GM19438 (cell line): ENCODE measurements around the gene PROX1.
"Not testable (repeated sequence)": the region's sequence is repeated elsewhere in the genome, so short reads cannot be mapped to it uniquely, and the experiment has no call there.

Experiments
- ATAC-seq: cut with Tn5 transposase; IDR thresholded peaks from one replicate; pipeline ENCODE4 v1.9.1; 2021; ENCODE audit warnings: low read depth; ENCODE audit not compliant: unreplicated experiment

The PROX1 gene

DNA sequence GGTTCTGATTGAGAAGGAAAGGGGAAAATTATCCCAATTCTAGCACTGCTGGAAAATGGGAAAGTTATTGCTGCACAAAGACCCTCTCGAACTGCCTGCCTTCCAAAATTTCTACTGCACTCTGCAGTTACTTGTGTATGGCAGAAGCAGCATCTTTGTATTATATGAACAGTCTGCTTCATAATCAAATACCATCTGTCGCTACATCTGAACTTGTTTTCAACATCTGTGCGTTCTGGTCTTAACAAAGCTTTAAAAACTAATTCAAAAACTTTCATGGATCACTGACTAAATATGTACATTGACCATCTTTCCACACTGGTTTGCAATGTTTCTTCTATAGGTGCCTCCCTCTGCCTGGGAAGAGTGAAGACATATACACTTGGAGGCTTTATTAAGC is 79.2 kb downstream of the PROX1 start:
- ATAC-seq = no peak

DNA sequence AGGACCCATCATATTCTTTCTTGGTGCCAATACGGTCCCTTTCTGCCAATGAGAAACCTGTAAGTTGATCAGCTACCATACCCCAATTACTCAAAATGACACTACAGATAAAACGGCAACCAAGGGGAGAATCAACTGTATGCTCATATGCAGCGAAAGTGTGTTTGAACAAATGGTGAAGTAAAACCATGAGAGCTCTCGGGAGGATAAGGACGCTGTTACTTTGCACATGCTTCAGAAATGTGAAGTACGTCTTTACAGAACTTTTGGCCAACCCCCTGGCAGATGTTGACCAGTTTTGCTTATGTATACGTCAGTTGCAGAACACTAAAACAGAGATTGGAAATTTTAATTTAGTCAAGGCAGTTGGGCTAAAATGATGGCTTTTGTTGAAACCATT is 79.6 kb downstream of the PROX1 start:
- no peak for ATAC-seq

DNA sequence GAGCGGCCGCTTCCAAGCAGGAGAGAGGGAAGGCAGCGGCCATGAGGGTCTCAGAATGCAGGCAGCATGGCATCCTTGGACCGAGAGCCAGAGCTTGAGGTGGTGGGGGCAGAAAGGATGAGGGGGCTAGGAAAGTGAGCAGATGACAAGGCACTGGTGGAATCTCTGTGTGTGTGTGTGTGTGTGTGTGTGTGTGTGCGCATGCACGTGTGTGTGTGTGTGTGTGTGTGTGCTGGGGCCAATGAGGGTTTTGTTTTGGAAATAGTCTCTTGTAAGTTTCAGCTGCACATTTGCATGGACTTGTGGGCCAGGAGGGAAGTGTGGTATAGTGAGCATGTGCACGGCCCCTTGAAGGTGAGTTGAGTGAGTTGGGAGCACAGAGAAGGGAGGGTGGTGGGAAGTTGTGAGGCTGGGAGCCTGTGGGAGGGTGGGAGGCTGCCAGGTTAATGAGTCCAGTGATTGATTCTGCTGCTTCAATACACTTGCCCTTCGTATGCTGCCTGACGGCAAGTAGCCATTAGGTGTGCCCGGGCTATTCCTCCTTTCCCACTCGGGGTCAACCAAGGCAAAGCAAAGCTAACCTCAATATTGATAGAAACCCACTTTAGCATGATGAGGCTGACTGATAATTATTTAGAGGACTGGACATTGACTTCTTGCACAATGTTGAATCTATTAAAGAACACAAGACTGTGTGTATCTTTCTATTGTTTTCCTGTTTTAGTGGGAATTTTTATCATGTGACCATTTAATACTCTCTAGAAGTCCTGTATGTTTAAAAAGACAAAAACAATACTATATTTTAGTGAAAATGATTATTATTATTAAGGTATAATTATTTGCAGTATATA is 80.3 kb downstream of the PROX1 start:
- no peak for ATAC-seq

- ATAC-seq = no peak
These were observed 81.2 kb downstream of the PROX1 start for GRCh38 chr1:214068979-214069378.

- ATAC-seq = no peak
These were observed 83.7 kb downstream of the PROX1 start for GRCh38 chr1:214071469-214071868.

DNA sequence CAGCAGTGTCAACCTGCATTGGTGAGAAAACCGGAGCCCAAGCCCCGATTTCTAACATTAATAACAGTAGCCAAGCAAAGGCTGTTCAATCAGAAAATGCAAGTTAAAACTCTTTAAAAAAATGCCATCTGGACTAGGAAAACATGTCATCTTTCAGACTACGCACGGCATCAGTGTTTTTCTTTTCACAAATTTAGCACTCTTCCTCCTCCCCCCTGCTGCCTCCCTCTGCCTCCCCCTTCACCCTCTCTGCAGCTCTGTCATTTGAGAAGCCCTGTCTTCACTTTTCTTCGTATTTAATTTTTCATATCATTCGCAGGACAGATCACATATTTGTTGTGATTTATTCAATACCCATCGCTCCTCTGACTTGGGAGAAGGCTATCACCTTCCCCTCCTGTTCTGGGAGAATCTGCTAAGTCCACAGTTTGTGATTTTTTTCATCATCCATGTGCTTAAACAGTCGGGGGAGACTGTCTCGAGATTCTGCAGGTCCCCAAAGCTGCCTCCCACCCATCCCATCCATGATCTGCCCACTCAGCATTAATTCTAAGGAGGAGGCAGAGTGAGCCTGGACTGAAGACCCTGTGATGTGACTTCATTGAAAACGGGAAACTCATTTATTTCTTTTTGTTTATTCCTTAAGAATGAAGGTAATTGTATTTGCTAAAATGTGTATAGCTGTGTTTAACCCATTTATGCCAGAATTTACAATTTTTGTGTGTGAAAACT is 84.8 kb downstream of the PROX1 start:
- ATAC-seq = no peak

DNA sequence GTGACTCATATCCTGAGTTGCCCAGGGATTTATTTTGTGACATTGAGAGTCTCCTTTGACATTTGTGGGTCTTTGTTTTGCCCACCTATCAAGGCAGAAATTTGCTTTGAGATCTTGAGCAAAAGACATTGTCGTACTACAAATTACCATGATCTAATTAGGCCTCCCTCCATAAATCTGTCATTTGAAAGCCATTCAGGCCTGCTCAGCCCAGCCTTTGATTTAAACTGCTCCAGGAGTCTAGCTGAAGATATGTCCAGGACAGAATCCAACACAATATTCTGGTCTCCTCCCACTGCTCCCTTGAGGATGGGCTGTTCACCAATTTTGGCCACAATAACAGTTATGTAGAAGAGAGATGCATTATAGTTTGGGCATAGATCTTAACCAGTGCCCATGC is 86.7 kb downstream of the PROX1 start:
- no peak for ATAC-seq

- ATAC-seq = no peak
These were observed 87.7 kb downstream of the PROX1 start for GRCh38 chr1:214075305-214075998.

DNA sequence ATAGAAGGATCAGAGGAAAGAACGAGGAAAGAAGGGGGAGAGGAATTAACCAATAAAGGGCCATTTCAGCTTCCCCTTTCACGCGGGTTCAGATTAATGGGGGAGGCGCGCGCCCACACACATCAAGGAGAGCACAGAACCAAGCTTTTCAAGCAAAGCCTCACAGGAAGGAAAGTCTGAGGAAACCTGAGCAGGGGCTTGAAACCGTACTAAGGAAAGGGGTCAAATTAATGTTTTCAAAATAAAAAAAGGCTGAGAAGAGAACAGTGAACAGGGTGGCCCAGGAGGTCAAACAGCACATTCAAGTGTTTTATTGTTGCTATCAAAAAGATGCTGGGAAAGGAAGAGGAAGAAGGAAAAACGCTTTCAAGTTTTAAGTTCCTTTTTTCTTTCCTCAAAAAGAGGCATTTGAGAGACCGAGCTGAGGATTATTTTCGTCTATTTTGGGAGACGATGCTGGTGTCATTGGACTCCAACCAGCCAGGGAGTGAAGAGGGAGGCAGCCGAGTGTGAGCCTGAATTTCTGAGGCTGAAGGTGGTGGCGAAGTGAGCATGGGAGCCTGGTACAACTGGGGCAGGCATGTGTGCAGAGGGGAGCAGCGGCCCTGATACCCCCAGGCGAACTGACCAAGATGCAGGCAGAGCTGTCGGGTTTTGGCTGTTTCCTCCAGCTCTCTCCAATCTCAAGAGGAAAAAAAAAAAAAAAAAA is 88.4 kb downstream of the PROX1 start:
- no peak for ATAC-seq

GRCh38 chr1:214076708-214077065 is 88.9 kb downstream of the PROX1 start:
- ATAC-seq = no peak

DNA sequence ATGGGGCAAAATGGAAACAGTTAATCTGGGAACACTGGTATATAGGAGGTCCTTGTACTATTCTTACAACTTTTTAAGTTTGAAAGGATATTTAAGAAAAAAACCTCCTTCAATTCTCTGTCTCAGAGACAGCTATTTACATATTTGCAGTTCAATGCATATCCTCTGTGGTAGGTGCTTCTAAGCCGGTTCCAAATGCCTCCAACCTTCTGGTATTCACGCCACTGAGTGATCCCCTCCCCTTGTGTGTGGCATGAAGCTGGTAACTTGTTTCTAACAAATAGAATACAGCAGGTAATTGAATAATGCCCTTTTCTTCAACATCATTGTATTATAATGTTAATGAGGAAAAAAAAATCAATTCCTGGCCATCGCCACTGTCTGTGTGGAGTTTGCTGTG is 91.2 kb downstream of the PROX1 start:
- no peak for ATAC-seq

- no peak for ATAC-seq
These were observed 97.6 kb downstream of the PROX1 start for GRCh38 chr1:214085325-214085724.

- no peak for ATAC-seq
These were observed 99.2 kb downstream of the PROX1 start for GRCh38 chr1:214086945-214087344.

DNA sequence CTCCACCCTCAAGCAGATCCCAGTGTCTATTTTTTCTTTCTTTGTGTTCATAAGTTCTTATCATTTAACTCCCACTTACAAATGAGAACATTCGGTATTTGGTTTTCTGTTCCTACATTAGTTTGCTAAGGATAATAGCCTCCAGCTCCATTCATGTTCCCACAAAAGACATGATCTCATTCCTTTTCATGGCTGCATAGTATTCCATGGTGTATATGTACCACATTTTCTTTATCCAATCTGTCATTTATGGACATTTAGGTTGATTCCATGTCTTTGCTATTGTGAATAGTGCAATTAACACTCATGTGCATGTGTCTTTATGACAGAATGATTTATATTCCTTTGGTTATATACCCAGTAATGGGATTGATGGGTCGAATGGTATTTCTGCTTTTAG is 101.2 kb downstream of the PROX1 start:
- ATAC-seq = not testable (repeated sequence)
